Measurements from ENCODE around the gene GPC6.

GRCh38 chr13:93246069-93246468 is 19.5 kb downstream of the GPC6 start:
- TF ChIP-seq CTCF (IDR thresholded peaks at IDR 0.05; ENCODE audit: low read depth, low read length) (no peak), EZH2phosphoT487 (IDR thresholded peaks at IDR 0.05; ENCODE audit: low read depth) (no peak)
